Measurements from ENCODE around the gene CELF2. TPM values are rescaled to one million over a fixed set of nuclear protein-coding genes. Genes with fewer than 3 reads are reported as not detected.
"Not testable (repeated sequence)": the region's sequence is repeated elsewhere in the genome, so short reads cannot be mapped to it uniquely, and the experiment has no call there.

Gene CELF2
- total RNA-seq, 1 donor = 21.9 TPM

DNA sequence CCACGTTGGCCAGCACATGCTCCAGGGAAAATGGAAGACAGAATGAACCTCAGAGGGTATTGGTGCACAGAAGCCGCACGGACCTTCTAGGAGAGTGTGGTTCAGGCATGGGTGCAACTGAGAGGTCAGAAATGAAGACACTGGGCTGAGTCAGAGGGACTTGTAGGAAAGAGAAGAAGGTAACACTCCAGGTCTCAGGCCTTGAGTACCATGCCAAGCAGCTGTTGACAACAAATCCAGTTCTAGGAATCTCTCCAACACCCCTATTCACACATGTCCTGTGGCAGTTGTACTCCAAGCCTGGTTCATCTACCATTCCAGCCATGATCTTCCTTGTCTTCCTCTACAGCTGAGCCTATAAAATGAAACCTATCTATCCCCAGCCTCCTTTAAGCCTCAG, 342.2 kb downstream of the CELF2 start:
- TF ChIP-seq, protein P1, sequence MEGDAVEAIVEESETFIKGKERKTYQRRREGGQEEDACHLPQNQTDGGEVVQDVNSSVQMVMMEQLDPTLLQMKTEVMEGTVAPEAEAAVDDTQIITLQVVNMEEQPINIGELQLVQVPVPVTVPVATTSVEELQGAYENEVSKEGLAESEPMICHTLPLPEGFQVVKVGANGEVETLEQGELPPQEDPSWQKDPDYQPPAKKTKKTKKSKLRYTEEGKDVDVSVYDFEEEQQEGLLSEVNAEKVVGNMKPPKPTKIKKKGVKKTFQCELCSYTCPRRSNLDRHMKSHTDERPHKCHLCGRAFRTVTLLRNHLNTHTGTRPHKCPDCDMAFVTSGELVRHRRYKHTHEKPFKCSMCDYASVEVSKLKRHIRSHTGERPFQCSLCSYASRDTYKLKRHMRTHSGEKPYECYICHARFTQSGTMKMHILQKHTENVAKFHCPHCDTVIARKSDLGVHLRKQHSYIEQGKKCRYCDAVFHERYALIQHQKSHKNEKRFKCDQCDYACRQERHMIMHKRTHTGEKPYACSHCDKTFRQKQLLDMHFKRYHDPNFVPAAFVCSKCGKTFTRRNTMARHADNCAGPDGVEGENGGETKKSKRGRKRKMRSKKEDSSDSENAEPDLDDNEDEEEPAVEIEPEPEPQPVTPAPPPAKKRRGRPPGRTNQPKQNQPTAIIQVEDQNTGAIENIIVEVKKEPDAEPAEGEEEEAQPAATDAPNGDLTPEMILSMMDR (IDR thresholded peaks at IDR 0.05; ENCODE audit: insufficient read depth, low read length) = no peak
- no peak for DNase-seq (ENCODE audit: low read depth)

DNA sequence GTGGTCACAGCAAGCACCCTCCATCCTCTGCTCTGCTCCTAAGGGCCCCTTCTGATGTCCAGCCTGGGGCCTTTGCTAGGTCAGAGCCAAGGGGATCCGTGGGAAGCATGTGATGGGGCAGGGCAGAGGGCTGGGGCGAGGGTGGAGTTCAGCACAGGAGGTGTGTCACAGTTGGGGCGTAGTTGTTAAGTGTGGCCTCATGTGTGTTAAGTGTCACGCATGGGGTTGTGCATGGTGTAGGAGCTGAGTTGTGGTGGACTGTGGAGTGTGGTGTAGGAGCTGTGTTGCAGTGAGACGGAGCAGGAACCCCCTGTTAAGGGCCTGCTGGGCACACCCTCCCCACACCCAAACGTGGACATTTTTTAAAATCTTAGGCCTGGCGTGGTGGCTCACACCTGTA, 345.8 kb downstream of the CELF2 start:
- TF ChIP-seq, protein P1 (IDR thresholded peaks at IDR 0.05; ENCODE audit: insufficient read depth, low read length) = no peak
- no peak overlapping the region for H3K4me3 ChIP-seq (ENCODE audit: low read depth, low read length)
- no peak for DNase-seq (ENCODE audit: low read depth)

More for the DNA sequence above, 342.2 kb downstream of the CELF2 start:
- H3K4me3 ChIP-seq (ENCODE audit: low read depth, low read length) = no peak overlapping the region

DNA sequence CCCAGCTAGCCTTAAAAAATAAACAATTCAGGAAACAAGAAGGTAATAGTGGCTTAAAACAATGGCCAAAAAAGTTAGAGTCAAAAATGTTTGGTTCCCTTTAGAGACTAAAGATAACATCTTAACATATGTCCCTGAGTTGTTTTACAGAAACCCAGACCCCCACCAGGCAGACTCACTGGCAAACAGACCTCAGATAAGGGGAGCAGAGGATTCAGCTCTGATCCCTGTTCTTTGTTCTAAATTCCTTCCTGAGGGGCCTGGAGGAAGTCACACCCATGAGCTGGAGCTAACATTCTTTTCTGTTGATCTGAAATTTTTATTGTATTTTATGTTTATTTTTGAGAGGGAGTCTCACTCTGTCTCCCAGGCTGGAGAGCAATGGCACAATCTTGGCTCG, 346.6 kb downstream of the CELF2 start:
- TF ChIP-seq, protein P1 (IDR thresholded peaks at IDR 0.05; ENCODE audit: insufficient read depth, low read length) = no peak
- DNase-seq (ENCODE audit: low read depth) = no peak
- H3K4me3 ChIP-seq (ENCODE audit: low read depth, low read length) = no peak overlapping the region

DNA sequence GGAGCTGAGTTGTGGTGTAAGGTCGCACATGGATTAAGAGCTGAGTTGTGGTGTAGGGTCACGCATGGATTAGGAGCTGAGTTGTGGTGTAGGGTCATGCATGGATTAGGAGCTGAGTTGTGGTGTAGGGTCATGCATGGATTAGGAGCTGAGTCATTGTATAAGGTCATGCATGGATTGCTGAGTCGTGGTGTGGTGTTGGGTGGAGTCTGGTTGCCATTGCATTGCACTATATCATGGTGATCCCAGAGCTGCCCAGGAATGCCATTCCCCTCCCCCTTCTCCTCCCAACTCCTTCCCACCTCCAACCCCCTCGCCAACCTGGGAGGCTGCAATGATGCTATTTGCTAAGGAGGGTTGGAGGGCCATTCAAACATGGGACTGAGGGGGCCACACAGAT, 349.2 kb downstream of the CELF2 start:
- H3K4me3 ChIP-seq (ENCODE audit: low read depth, low read length); DNase-seq (ENCODE audit: low read depth): not testable (repeated sequence)

DNA sequence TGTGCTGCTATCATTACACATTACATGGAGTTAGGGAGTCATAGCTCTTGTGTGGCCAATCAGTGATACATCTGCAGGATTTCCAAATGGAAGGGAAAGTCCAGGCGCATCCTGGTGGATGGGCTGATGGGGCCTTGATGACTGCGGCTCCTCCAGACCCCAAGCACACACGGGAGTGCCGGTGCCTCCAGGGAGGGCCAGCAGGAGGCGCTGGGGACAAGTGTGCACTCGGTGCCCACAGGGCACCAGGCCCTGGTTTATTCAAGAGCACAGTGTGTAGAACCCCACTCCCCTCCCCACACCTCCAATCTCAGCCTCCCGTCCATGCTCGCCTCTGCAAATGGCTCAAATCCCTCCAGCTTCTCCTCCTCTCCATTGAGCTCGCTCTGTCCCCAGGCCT, 349.8 kb downstream of the CELF2 start:
- no peak for DNase-seq (ENCODE audit: low read depth)
- no peak overlapping the region for H3K4me3 ChIP-seq (ENCODE audit: low read depth, low read length)
- TF ChIP-seq, protein P1 (IDR thresholded peaks at IDR 0.05; ENCODE audit: insufficient read depth, low read length) = no peak

DNA sequence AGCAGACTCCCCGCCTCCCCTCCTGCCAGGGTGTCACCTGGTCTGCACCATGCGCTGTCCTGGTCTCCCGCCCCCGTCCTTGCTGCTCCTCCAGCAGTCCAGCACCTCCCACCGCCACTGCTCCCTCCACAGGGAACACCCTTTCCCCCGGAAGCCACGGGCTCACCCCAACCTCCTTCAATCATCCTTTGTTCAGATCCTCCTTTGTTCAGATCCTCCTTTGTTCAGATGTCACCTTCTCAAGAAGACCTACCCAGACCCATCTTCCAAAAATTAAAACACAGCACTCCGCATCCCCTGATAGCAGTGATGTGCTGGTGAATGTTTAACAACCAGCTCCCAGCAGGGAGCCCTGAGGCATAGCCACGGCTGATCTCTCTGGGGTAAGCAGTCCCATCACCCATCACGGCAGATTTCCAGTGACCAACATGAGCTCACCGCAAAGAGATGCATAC, 356.1 kb downstream of the CELF2 start:
- TF ChIP-seq, protein P1 (IDR thresholded peaks at IDR 0.05; ENCODE audit: insufficient read depth, low read length) = no peak
- no peak for DNase-seq (ENCODE audit: low read depth)
- H3K4me3 ChIP-seq (ENCODE audit: low read depth, low read length) = no peak overlapping the region

DNA sequence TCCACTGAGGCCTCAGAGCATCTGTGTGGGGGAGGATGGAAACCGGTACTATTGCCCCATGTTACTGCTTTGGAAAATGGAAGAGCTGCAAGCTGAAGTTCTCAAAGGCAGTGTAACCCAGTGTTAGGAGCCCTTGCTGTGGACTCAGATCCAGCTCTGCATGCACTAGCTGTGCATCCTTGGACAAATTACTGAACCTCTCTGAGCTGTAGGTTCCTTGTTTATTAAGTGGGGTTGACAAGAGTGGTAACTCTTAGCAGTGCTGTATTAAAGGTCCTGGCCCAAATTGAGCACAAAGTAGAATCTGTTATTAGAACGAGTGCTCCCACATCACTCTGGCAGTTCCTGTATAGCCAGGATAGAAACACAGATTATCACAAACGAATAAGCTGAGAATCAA, 359.6 kb downstream of the CELF2 start:
- TF ChIP-seq, protein P1 (IDR thresholded peaks at IDR 0.05; ENCODE audit: insufficient read depth, low read length) = no peak
- no peak overlapping the region for H3K4me3 ChIP-seq (ENCODE audit: low read depth, low read length)
- DNase-seq (ENCODE audit: low read depth) = no peak

All from fibroblast of the aortic adventitia (primary cell).